H1 (cell line): ENCODE measurements around the gene LITAFD. TPM values are rescaled to one million over a fixed set of nuclear protein-coding genes. Genes with fewer than 3 reads are reported as not detected.

Experiments used
- ASH2L ChIP-seq: fragments of 200-600, 300-600 bp; sonication (generic); IDR thresholded peaks from one replicate; pipeline ENCODE4 v1.7.1; 2017; ENCODE audit warnings: low read length
- BCL11A ChIP-seq, 2 experiments: IDR thresholded peaks; one replicate each; pipeline ENCODE4 v1.6.1; 2011; ENCODE audit warnings: low read depth in 2 of 2, low read length in 2 of 2, mild to moderate bottlenecking in 2 of 2
- CBX8 ChIP-seq: fragments of 300-800, 300-1000 bp; sonication (generic); IDR thresholded peaks from 2 replicates; pipeline ENCODE4 v1.7.1; 2016; ENCODE audit warnings: low read depth, low read length, borderline replicate concordance
- CHD1 ChIP-seq: IDR thresholded peaks from 2 replicates; pipeline ENCODE4 v1.6.1; 2012; ENCODE audit warnings: low read depth, low read length, improper control_type of control experiment
- CTBP2 ChIP-seq: IDR thresholded peaks from 2 replicates; pipeline ENCODE4 v1.7.0; 2011; ENCODE audit warnings: borderline replicate concordance, mild to moderate bottlenecking, moderate library complexity, mixed read lengths, low read length; ENCODE audit not compliant: insufficient read depth, insufficient read length
- E2F6 ChIP-seq: IDR thresholded peaks from 2 replicates; pipeline ENCODE4 v1.6.1; 2012; ENCODE audit warnings: inconsistent platforms
- GABPA ChIP-seq: IDR thresholded peaks from 2 replicates; pipeline ENCODE4 v1.6.1; 2011; ENCODE audit warnings: mild to moderate bottlenecking, low read length, moderate library complexity, borderline replicate concordance; ENCODE audit not compliant: insufficient read depth
- HDAC6 ChIP-seq: IDR thresholded peaks from one replicate; pipeline ENCODE4 v1.7.1; 2012; ENCODE audit warnings: low read depth, mild to moderate bottlenecking, inconsistent platforms, low read length, moderate library complexity
- JUND ChIP-seq: IDR thresholded peaks from 2 replicates; pipeline ENCODE4 v1.6.1; 2011; ENCODE audit warnings: mild to moderate bottlenecking, improper control_type of control experiment, low read length
- MAFK ChIP-seq: IDR thresholded peaks from 2 replicates; pipeline ENCODE4 v1.6.1; 2012; ENCODE audit warnings: low read depth, mild to moderate bottlenecking, improper control_type of control experiment, low read length
- NANOG ChIP-seq: IDR thresholded peaks from 2 replicates; pipeline ENCODE4 v1.6.1; 2011; ENCODE audit warnings: low read length, low read depth, mild to moderate bottlenecking, inconsistent platforms; ENCODE audit not compliant: insufficient read depth, poor library complexity, severe bottlenecking
- RAD21 ChIP-seq, 2 experiments: IDR thresholded peaks in 1 of 2; conservative IDR thresholded peaks in 1 of 2; 2 replicates each; pipeline ENCODE4 v1.6.1; 2011; ENCODE audit warnings: low read depth in 2 of 2, low read length in 2 of 2, improper control_type of control experiment in 1 of 2, inconsistent platforms in 1 of 2, mild to moderate bottlenecking in 1 of 2, moderate library complexity in 1 of 2
- RBBP5 ChIP-seq: IDR thresholded peaks from 2 replicates; pipeline ENCODE4 v1.7.1; 2012; ENCODE audit warnings: low read depth, mild to moderate bottlenecking, inconsistent platforms, low read length, moderate library complexity, borderline replicate concordance
- RNF2 ChIP-seq: fragments of 200-900, 300-1000 bp; sonication (generic); IDR thresholded peaks from 2 replicates; pipeline ENCODE4 v1.7.1; 2016; ENCODE audit warnings: borderline replicate concordance, low read depth, mild to moderate bottlenecking, antibody characterized with exemption, low read length; ENCODE audit not compliant: poor library complexity, severe bottlenecking; ENCODE audit errors: missing control alignments
- SAP30 ChIP-seq: fragments of 300-600 bp; sonication (generic); IDR thresholded peaks from 2 replicates; pipeline ENCODE4 v1.7.1; 2012; ENCODE audit warnings: low read length, moderate library complexity, mild to moderate bottlenecking, inconsistent platforms; ENCODE audit not compliant: insufficient read depth, insufficient replicate concordance
- SIX5 ChIP-seq: IDR thresholded peaks from 2 replicates; pipeline ENCODE4 v1.6.1; 2011; ENCODE audit warnings: mild to moderate bottlenecking, low read depth, low read length
- SRF ChIP-seq: IDR thresholded peaks from 2 replicates; pipeline ENCODE4 v1.6.1; 2011; ENCODE audit warnings: mild to moderate bottlenecking, low read depth, low read length, moderate library complexity
- SUZ12 ChIP-seq: fragments of 200-600 bp; sonication (generic); IDR thresholded peaks from 2 replicates; pipeline ENCODE4 v1.6.1; 2012; ENCODE audit warnings: mild to moderate bottlenecking, inconsistent platforms, low read length, moderate library complexity, mixed read lengths
- TBP ChIP-seq: IDR thresholded peaks from 2 replicates; pipeline ENCODE4 v1.6.1; 2011; ENCODE audit warnings: low read depth, low read length, improper control_type of control experiment
- USF2 ChIP-seq: IDR thresholded peaks from 2 replicates; pipeline ENCODE4 v1.6.1; 2011; ENCODE audit warnings: low read length, improper control_type of control experiment
- ZNF274 ChIP-seq: IDR thresholded peaks from 2 replicates; pipeline ENCODE4 v1.7.0; 2012; ENCODE audit warnings: low read length, borderline replicate concordance; ENCODE audit errors: extremely low read depth
- polyA plus RNA-seq, 7 experiments: library from polyadenylated mRNA; depleted of rRNA in 3 of 7; stranded (reverse) in 5 of 7; unstranded in 2 of 7; fragments of >200 nt in 5 of 7; fragments of 200-250 nt in 2 of 7; gene quantifications; 1 replicate in 5 of 7; 2 replicates in 1 of 7; 4 replicates in 1 of 7; pipeline versions ENCODE4 v1.2.1 to v1.2.3, GENCODE V29; 2011 to 2013; ENCODE audit warnings: missing spikeins in 2 of 7, mixed read lengths in 2 of 7
- total RNA-seq: library from RNA; stranded (reverse); fragmentation: NEBNext Ultra II Directional; extraction: Animal tissue kit (Norgen Biotek cat#: 25700); gene quantifications from 2 replicates; pipeline ENCODE4 v1.2.1, GENCODE V29; 2021

Gene LITAFD
- total and polyA plus RNA-seq, 2 of the 8 experiments (the other 6 are each of a cell fraction or from before 2014, with no cell fraction given), result not detected

- TF ChIP-seq SUZ12 (no peak), SRF (no peak), USF2 (no peak), MAFK (no peak), RBBP5 (no peak), CHD1 (no peak), ASH2L (no peak), SIX5 (no peak), RNF2 (no peak), E2F6 (peak; percentile 78), NANOG (no peak), BCL11A (IDR thresholded peaks at IDR 0.05; ENCODE audit: low read depth in 2 of 2, low read length in 2 of 2) (no peak), ZNF274 (no peak), SAP30 (no peak), CTBP2 (peak; percentile 54), HDAC6 (no peak), RAD21 (IDR thresholded peaks at IDR 0.05 in 1 of 2, conservative IDR thresholded peaks at IDR 0.05 in 1 of 2; ENCODE audit: low read depth in 2 of 2, low read length in 2 of 2) (no peak), CBX8 (no peak), GABPA (no peak; the same call in 1 of the 2 replicates), TBP (peak; percentile 84), JUND (no peak)
Observed at GRCh38 chr16:8868416-8869211, 13.5 kb upstream of the LITAFD start, which contains the start of gene CARHSP1 (continued).
